Thyroid gland (tissue), 4 donors: ENCODE data around the gene GP9.

ENCODE experiments used
- POLR2A ChIP-seq, 2 donors: fragments of 450-650 bp; IDR thresholded peaks; one replicate each; pipeline ENCODE4 v1.6.1; 2017; ENCODE audit warnings: antibody characterized with exemption in 2 of 2, mild to moderate bottlenecking in 2 of 2, moderate library complexity in 1 of 2
- TF ChIP-seq, protein P1 (sequence below), 6 experiments: fragments of 200-600 bp in 3 of 6; fragments of 450-650 bp in 3 of 6; sonication (generic) in 3 of 6; IDR thresholded peaks; one replicate each; pipeline ENCODE4 v1.5.1; 2016 to 2019; ENCODE audit warnings: antibody characterized with exemption in 6 of 6, mild to moderate bottlenecking in 2 of 6, inconsistent platforms in 1 of 6, moderate library complexity in 1 of 6

DNA sequence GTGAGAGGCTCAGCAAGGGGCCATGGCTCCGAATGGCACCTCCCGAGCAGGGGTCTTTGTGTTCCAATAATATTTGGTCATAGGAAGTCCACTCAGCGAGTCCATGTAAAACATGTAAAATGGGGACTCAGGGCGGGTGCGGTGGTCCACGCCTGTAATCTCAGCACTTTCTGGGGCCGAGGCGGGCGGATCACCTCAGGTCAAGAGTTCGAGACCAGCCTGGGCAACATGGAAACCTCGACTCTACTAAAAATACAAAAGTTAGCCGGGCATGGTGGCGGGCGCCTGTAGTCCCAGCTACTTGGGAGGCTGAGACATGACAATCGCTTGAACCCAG, 33.1 kb upstream of the GP9 start:
- no peak for TF ChIP-seq POLR2A (IDR thresholded peaks at IDR 0.05)
- TF ChIP-seq, protein P1, sequence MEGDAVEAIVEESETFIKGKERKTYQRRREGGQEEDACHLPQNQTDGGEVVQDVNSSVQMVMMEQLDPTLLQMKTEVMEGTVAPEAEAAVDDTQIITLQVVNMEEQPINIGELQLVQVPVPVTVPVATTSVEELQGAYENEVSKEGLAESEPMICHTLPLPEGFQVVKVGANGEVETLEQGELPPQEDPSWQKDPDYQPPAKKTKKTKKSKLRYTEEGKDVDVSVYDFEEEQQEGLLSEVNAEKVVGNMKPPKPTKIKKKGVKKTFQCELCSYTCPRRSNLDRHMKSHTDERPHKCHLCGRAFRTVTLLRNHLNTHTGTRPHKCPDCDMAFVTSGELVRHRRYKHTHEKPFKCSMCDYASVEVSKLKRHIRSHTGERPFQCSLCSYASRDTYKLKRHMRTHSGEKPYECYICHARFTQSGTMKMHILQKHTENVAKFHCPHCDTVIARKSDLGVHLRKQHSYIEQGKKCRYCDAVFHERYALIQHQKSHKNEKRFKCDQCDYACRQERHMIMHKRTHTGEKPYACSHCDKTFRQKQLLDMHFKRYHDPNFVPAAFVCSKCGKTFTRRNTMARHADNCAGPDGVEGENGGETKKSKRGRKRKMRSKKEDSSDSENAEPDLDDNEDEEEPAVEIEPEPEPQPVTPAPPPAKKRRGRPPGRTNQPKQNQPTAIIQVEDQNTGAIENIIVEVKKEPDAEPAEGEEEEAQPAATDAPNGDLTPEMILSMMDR (IDR thresholded peaks at IDR 0.05): peak in 1 of 6 experiments; percentile 8
